Astrocyte (in vitro differentiated cells and primary cell): Measurements from ENCODE around the gene HMCN2. TPM values are rescaled to one million over a fixed set of nuclear protein-coding genes. Genes with fewer than 3 reads are reported as not detected.

Experiments
- DNase-seq: peaks from one replicate; pipeline ENCODE4 v3.0.0-alpha.2; 2010; ENCODE audit warnings: low read depth
- FAIRE-seq: peaks from 2 replicates; lab custom pipeline; 2011; peaks lifted over from hg19 to GRCh38; lab: Jason Lieb, UNC
- H2AFZ ChIP-seq: 2 replicates; pipeline ENCODE4 v1.6.0; 2012; ENCODE audit warnings: low read depth, low read length, inconsistent platforms
- H3K27ac ChIP-seq: 2 replicates; pipeline ENCODE4 v1.5.1; 2011; ENCODE audit warnings: low read depth, low read length, inconsistent platforms
- H3K27me3 ChIP-seq: 2 replicates; pipeline ENCODE4 v1.6.0; 2011; ENCODE audit warnings: low read length, inconsistent platforms; ENCODE audit not compliant: insufficient read depth
- H3K36me3 ChIP-seq: 2 replicates; pipeline ENCODE4 v1.5.1; 2011; ENCODE audit warnings: low read length, inconsistent platforms; ENCODE audit not compliant: insufficient read depth
- H3K4me1 ChIP-seq: 2 replicates; pipeline ENCODE4 v1.5.1; 2011; ENCODE audit warnings: low read length, inconsistent platforms; ENCODE audit not compliant: insufficient read depth
- H3K4me2 ChIP-seq: 2 replicates; pipeline ENCODE4 v1.6.0; 2012; ENCODE audit warnings: low read length, inconsistent platforms
- H3K4me3 ChIP-seq: 2 replicates; pipeline ENCODE4 v1.5.1; 2011; ENCODE audit warnings: low read depth, mild to moderate bottlenecking, low read length, inconsistent platforms; ENCODE audit not compliant: insufficient read depth
- H3K79me2 ChIP-seq: 2 replicates; pipeline ENCODE4 v1.6.0; 2012; ENCODE audit warnings: mild to moderate bottlenecking, low read length, inconsistent platforms; ENCODE audit not compliant: insufficient read depth
- H3K9ac ChIP-seq: 2 replicates; pipeline ENCODE4 v1.6.0; 2012; ENCODE audit warnings: mild to moderate bottlenecking, low read length, inconsistent platforms
- H3K9me3 ChIP-seq: 2 replicates; pipeline ENCODE4 v1.5.1; 2012; ENCODE audit warnings: low read depth, mild to moderate bottlenecking, low read length, inconsistent platforms; ENCODE audit not compliant: insufficient read depth
- H4K20me1 ChIP-seq: 2 replicates; pipeline ENCODE4 v1.6.0; 2012; ENCODE audit warnings: low read length, inconsistent platforms; ENCODE audit not compliant: insufficient read depth
- H3K27ac Mint-ChIP-seq: one replicate; pipeline ENCODE4 v1.8.0; 2021; ENCODE audit warnings: mild to moderate bottlenecking, mixed read lengths; ENCODE audit not compliant: unreplicated experiment
- H3K27me3 Mint-ChIP-seq: one replicate; pipeline ENCODE4 v1.8.0; 2021; ENCODE audit warnings: low read depth, mixed read lengths; ENCODE audit not compliant: unreplicated experiment
- H3K36me3 Mint-ChIP-seq: one replicate; pipeline ENCODE4 v1.8.0; 2021; ENCODE audit warnings: low read depth, mixed read lengths; ENCODE audit not compliant: unreplicated experiment
- H3K4me1 Mint-ChIP-seq: one replicate; pipeline ENCODE4 v1.8.0; 2021; ENCODE audit warnings: low read depth, mixed read lengths; ENCODE audit not compliant: unreplicated experiment
- H3K4me3 Mint-ChIP-seq: one replicate; pipeline ENCODE4 v1.8.0; 2021; ENCODE audit warnings: mild to moderate bottlenecking, moderate library complexity, mixed read lengths; ENCODE audit not compliant: unreplicated experiment
- H3K9me3 Mint-ChIP-seq: one replicate; pipeline ENCODE4 v1.8.0; 2021; ENCODE audit warnings: mild to moderate bottlenecking, mixed read lengths; ENCODE audit not compliant: unreplicated experiment
- CTCF ChIP-seq: IDR thresholded peaks from 2 replicates; pipeline ENCODE4 v1.5.1; 2011; ENCODE audit warnings: low read depth, mild to moderate bottlenecking, inconsistent platforms, low read length, moderate library complexity; ENCODE audit not compliant: insufficient read depth
- EZH2 ChIP-seq: IDR thresholded peaks from 2 replicates; pipeline ENCODE4 v1.6.1; 2012; ENCODE audit warnings: mild to moderate bottlenecking, low read length, inconsistent platforms; ENCODE audit not compliant: insufficient read depth
- total RNA-seq: library from RNA; stranded (reverse); gene quantifications from 2 replicates; pipeline ENCODE4 v1.2.1, GENCODE V29; 2021

HMCN2 gene
- total RNA-seq, 1 donor from 2014 or later, result 1.6 TPM

GRCh38 chr9:130366888-130367550 lies 101.5 kb downstream of the HMCN2 start:
- H3K27ac ChIP-seq, result no peak overlapping the region
- H4K20me1 ChIP-seq, result no peaks in the 10 kb centered on the region
- Mint-ChIP-seq H3K27me3 (peaks cover 22% of the 10 kb centered on the region), H3K9me3 (peaks cover 4% of the 10 kb centered on the region), H3K4me3 (no peak overlapping the region), H3K27ac (peak overlapping the region; percentile 18), H3K36me3 (peaks cover 8% of the 10 kb centered on the region), H3K4me1 (peaks cover 9% of the 10 kb centered on the region)
- no peaks in the 10 kb centered on the region for H3K36me3 ChIP-seq
- H3K9me3 ChIP-seq, result no peaks in the 10 kb centered on the region
- TF ChIP-seq EZH2, result no peak
- TF ChIP-seq CTCF, result no peak
- no peaks in the 10 kb centered on the region for H3K79me2 ChIP-seq
- H3K4me2 ChIP-seq, result no peak overlapping the region
- DNase-seq (no peak), FAIRE-seq (no peak)
- H3K27me3 ChIP-seq, result no peaks in the 10 kb centered on the region
- no peak overlapping the region for H2AFZ ChIP-seq
- H3K4me1 ChIP-seq, result no peaks in the 10 kb centered on the region
- no peak overlapping the region for H3K4me3 ChIP-seq
- no peak overlapping the region for H3K9ac ChIP-seq

DNA sequence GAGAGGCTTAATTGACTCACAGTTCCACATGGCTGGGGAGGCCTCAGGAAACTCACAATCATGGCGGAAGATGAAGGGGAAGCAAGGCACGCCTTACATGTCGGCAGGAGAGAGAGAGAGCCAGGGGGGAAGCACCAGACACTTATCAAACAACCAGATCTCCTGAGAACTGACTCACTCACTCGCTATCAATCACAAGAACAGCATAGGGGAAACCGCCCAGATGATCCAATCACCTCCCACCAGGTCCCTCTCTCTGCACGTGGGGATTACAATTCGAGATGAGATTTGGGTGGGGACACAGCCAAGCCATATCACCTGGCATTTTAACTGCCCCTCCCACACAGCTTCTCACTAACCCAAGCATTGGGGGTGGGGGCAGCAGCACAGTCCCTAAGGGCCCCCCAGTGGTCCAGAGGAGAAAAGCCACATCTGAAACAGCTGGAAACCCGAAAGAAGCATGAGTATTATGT lies 103.1 kb downstream of the HMCN2 start:
- Mint-ChIP-seq H3K4me1 (peaks cover 10% of the 10 kb centered on the region), H3K27me3 (peaks cover 27% of the 10 kb centered on the region), H3K4me3 (no peak overlapping the region), H3K36me3 (peaks cover 11% of the 10 kb centered on the region), H3K27ac (no peak overlapping the region), H3K9me3 (peaks cover 5% of the 10 kb centered on the region)
- Histone ChIP-seq H3K9ac (no peak overlapping the region), H2AFZ (no peak overlapping the region), H3K4me3 (no peak overlapping the region), H3K27ac (no peak overlapping the region), H3K4me2 (no peak overlapping the region), H3K36me3 (no peaks in the 10 kb centered on the region), H3K79me2 (no peaks in the 10 kb centered on the region), H3K9me3 (no peaks in the 10 kb centered on the region), H4K20me1 (no peaks in the 10 kb centered on the region), H3K4me1 (no peaks in the 10 kb centered on the region), H3K27me3 (no peaks in the 10 kb centered on the region)
- FAIRE-seq, result no peak
- peak; percentile 9 for DNase-seq
- no peak for TF ChIP-seq CTCF
- TF ChIP-seq EZH2, result no peak

DNA sequence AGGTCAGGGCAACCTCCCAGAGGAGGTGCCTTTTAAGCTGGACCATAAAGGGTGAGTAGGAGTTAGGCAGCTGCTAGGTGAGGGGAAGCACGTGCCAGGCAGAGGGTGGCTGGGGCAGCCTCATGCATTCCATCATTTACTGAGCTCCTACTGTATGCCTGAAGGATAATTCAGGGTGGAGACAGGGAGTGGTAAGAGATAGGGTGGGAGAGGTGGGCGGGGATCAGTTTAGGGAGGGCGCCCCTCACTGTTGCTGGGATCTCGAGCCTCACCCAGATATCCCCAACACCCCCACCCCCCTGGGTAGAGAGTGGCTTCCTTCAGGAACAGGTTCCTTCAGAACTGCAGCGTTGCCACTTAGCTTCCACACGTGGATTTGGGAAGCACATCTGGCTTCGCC lies 104.7 kb downstream of the HMCN2 start:
- Mint-ChIP-seq H3K4me1 (peaks cover 10% of the 10 kb centered on the region), H3K36me3 (peaks cover 11% of the 10 kb centered on the region), H3K27ac (no peak overlapping the region), H3K4me3 (no peak overlapping the region), H3K27me3 (peaks cover 33% of the 10 kb centered on the region), H3K9me3 (peaks cover 6% of the 10 kb centered on the region)
- TF ChIP-seq EZH2 (no peak), CTCF (no peak)
- Histone ChIP-seq H3K27me3 (no peaks in the 10 kb centered on the region), H3K4me3 (no peak overlapping the region), H3K4me2 (no peak overlapping the region), H3K4me1 (no peaks in the 10 kb centered on the region), H3K9ac (no peak overlapping the region), H2AFZ (no peak overlapping the region), H4K20me1 (no peaks in the 10 kb centered on the region), H3K27ac (no peak overlapping the region), H3K79me2 (no peaks in the 10 kb centered on the region), H3K36me3 (no peaks in the 10 kb centered on the region), H3K9me3 (no peaks in the 10 kb centered on the region)
- FAIRE-seq (no peak), DNase-seq (no peak)
